Retinal pigment epithelial cell (primary cell): ENCODE data around the gene FOXP1.

Source experiments
- DNase-seq: peaks from one replicate; pipeline ENCODE4 v3.0.0-alpha.2; 2010; ENCODE audit warnings: low read depth
- H3K4me3 ChIP-seq: 2 replicates; pipeline ENCODE4 v1.5.1; 2011; ENCODE audit warnings: mild to moderate bottlenecking, low read length, control low read depth, moderate library complexity
- CTCF ChIP-seq: conservative IDR thresholded peaks from 2 replicates; pipeline ENCODE4 v1.5.1; 2011; ENCODE audit warnings: low read depth, low read length, control low read depth, inconsistent platforms

FOXP1 gene

GRCh38 chr3:71254281-71255057 lies 329.1 kb downstream of the FOXP1 start:
- DNase-seq: peak; percentile 42

DNA sequence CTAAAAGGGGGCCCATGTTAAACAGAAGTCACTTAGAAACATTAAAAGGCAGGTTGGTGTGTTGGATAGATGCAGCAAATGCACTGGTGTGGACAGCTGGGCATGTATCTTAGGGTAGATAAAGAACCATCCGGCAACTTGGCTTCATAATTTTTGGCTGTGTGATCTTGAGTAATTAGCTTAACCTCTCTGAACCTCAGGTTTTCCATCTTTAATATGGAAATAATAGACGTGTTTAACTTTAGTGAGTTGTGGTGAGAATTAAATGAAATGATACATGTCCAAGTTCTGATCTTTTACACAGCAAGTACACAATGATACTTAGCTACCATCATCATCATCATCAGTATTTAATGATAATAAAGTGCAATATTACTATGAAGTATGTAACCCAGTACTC lies 330.4 kb downstream of the FOXP1 start:
- no peak for DNase-seq
- H3K4me3 ChIP-seq: no peak overlapping the region
- no peak for TF ChIP-seq CTCF

More at GRCh38 chr3:71254281-71255057, 329.1 kb downstream of the FOXP1 start:
- no peak for TF ChIP-seq CTCF
- H3K4me3 ChIP-seq: no peak overlapping the region

DNA sequence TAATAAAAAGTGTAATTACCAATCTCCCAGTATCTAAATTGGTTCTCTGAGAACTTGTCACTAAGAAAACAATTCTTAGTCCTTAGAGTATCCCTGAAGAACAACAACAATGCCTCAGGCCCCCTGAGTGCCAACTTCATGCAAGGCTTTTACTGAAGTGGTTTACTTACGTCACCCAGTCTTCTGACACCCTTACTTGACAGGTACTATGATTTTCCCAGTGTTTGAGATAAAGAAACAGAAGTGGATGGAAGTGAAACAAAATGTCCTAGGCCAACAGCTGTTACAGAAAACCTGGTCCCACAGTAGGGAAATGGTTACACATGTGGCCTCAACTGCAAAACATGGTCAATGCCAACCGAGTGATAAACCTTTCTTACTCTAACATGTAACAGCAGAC lies 331.1 kb downstream of the FOXP1 start:
- TF ChIP-seq CTCF: no peak
- DNase-seq: no peak
- H3K4me3 ChIP-seq: no peak overlapping the region

DNA sequence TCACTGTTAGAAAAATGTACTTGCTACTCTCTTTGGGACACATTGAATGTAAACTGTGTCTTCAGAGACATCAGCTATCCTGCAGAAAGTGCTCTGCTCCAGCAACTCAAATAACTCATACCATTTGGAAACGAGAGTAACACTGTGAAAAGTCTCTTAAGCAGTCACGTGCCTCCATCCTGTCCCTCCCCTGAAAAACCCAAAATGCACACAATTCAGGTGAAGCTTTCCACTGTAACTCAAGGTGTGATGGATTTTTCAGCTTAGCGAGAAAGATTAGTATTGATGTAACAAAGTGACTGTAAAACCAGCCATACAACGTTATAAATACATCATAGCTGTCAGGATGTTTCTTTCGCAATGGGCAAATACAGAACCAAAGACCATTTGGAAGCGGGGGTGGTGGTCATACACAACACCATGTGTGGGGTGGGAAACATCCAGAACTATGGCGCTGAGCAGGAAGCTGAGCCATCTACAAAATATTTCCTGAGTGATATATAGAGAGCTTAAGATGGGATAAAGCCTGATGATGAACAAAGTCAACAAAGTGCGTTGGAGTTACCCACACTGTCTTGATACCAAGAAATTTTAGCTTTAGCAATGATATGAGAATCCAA lies 332.3 kb downstream of the FOXP1 start:
- H3K4me3 ChIP-seq: no peak overlapping the region
- TF ChIP-seq CTCF: no peak
- DNase-seq: no peak

GRCh38 chr3:71250026-71250425 lies 333.5 kb downstream of the FOXP1 start:
- no peak for DNase-seq
- no peak for TF ChIP-seq CTCF
- no peak overlapping the region for H3K4me3 ChIP-seq

DNA sequence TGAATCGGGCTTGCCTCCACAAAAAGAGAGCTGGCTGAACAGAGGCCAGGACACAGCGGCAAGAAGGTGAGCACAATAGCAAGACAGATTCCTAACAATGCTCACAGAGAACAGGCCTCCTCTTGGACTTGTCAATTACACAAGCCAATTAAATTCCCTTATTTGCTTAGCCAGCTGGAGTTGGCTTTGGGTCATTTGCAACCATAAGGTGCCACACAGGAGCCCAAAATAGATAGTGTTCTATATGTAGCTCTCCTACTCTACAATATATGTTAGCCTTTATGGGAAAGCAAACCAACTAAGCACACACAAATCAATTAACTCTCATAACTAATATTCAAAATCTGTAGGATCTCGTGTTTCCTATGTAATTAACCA lies 335.6 kb downstream of the FOXP1 start:
- no peak overlapping the region for H3K4me3 ChIP-seq
- no peak for TF ChIP-seq CTCF
- DNase-seq: no peak
